Astrocyte of the spinal cord (primary cell): Measurements from ENCODE around the gene DPAGT1.

Experiments used
- DNase-seq: peaks from one replicate; pipeline ENCODE4 v3.0.0; 2011; ENCODE audit warnings: low read depth, low spot score
- H3K4me3 ChIP-seq: 2 replicates; pipeline ENCODE4 v1.5.1; 2011; ENCODE audit warnings: low read depth, mild to moderate bottlenecking, low read length, moderate library complexity
- in situ Hi-C: cut with HindIII; loops from 2 replicates; pipeline ENCODE4 v1.10.0; 2017; ENCODE audit warnings: low sequenced_read_pairs
- TF ChIP-seq, protein P1 (sequence below): IDR thresholded peaks from 2 replicates; pipeline ENCODE4 v1.5.1; 2012; ENCODE audit warnings: low read depth, mild to moderate bottlenecking, low read length, inconsistent platforms

DPAGT1 gene

DNA sequence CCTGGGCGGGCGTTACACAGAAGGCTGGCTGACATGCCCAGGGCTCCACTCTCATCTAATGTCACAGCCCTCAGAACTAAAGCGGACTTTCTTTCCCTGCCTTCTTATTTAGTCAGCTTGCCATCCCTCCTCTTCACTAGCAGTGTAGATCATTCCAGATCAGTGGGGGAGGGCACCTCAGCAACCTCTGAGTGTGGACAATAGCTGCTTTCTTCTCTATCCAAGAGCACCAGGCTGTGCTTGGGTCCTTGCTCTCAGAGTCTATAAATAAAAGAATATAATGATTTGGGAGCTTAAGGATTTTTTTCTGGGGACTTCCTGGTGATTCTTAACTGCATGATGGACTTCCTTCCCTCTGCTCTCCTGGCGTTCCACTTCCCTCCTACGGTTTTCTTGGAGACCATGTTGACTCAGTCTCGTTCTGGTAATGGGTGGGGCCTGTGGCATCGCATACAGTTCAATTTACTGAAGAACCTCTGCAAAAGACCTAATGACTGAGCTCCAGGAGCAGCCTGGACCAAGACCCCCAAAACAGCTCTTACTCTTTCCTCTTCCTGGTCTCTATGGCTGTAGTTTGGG is 19.9 kb downstream of the DPAGT1 start:
- DNase-seq = no peak
- TF ChIP-seq, protein P1, sequence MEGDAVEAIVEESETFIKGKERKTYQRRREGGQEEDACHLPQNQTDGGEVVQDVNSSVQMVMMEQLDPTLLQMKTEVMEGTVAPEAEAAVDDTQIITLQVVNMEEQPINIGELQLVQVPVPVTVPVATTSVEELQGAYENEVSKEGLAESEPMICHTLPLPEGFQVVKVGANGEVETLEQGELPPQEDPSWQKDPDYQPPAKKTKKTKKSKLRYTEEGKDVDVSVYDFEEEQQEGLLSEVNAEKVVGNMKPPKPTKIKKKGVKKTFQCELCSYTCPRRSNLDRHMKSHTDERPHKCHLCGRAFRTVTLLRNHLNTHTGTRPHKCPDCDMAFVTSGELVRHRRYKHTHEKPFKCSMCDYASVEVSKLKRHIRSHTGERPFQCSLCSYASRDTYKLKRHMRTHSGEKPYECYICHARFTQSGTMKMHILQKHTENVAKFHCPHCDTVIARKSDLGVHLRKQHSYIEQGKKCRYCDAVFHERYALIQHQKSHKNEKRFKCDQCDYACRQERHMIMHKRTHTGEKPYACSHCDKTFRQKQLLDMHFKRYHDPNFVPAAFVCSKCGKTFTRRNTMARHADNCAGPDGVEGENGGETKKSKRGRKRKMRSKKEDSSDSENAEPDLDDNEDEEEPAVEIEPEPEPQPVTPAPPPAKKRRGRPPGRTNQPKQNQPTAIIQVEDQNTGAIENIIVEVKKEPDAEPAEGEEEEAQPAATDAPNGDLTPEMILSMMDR = no peak
- in situ Hi-C loops = no loop called here
- H3K4me3 ChIP-seq = no peak overlapping the region

DNA sequence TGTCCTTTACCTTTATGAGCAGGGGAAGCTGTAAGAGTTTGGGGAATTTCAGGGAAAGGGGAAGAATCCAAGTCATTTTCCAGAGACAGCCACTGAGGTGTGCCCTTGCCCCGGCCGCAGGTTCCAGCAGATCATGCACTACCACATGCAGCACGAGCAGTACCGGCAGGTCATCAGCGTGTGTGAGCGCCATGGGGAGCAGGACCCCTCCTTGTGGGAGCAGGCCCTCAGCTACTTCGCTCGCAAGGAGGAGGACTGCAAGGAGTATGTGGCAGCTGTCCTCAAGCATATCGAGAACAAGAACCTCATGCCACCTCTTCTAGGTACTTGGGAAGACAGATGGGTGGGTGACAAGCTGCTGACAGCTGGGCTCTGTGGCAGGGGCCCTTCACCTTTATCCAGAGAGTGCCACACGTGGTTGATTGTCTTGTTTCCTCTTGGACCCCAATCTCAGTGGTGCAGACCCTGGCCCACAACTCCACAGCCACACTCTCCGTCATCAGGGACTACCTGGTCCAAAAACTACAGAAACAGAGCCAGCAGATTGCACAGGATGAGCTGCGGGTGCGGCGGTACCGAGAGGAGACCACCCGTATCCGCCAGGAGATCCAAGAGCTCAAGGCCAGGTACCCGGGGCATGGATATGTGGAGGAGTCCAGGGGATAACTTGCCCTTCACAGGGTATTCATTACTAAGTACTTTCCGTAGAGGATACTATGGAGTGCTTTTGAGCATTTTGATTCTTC is 22.8 kb downstream of the DPAGT1 start:
- DNase-seq = no peak
- in situ Hi-C loops = no loop called here
- TF ChIP-seq, protein P1 = no peak
- no peak overlapping the region for H3K4me3 ChIP-seq

DNA sequence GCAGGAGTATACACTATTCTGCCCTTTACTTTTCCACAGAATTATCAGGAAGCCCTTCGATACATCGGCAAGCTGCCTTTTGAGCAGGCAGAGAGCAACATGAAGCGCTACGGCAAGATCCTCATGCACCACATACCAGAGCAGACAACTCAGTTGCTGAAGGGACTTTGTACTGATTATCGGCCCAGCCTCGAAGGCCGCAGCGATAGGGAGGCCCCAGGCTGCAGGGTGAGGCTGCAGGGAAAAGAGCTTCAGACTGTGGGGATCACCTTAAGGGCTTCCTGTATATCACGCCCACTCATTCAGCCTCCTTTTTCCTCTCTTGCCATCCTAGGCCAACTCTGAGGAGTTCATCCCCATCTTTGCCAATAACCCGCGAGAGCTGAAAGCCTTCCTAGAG is 23.8 kb downstream of the DPAGT1 start:
- H3K4me3 ChIP-seq = no peak overlapping the region
- no peak for DNase-seq
- TF ChIP-seq, protein P1 = no peak
- in situ Hi-C loops = no loop called here

DNA sequence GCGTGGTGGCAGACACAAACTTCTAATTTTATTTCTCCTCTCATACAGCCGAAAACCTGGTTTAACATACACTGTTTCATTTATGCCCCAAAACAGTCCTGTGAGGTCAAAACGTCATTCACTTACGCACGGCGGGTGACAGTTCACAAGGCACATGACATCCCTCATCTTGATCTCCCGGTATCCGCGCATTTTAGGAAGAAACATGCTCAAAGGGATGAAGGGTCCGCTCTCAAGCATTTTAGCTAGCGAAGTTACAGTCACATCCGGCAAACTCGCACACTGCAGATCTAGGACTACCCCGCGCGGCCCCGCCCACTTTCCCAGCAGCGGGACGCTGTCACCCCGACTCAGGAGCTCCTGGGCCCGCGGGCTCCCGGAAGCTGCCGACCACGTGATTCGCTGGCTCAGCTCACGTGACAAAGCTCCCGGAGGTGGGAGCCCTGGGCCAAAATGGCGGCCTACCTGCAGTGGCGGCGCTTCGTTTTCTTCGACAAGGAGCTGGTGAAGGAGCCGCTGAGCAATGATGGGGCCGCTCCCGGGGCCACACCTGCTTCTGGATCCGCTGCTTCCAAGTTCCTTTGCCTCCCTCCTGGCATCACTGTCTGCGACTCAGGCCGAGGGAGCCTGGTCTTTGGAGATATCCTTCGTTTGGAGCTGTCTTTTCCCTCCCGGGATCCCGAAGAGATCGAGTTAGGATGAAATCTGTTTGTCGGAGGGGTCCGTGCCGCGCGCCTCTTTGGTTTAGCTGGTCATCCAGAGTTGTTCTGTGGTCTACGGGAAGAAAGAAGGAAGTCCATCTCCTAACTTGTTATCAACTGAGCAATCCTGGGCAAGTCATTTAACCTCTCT is 34.1 kb downstream of the DPAGT1 start, which contains the start of gene VPS11:
VPS11 (plus strand) TSS at position 448 of the 852 bp plus-strand sequence; CDS start at position 454, 6 bp downstream.
- in situ Hi-C loops = no loop called here
- TF ChIP-seq, protein P1 = no peak
- peak within 1 kb of the TSS; percentile 99 for H3K4me3 ChIP-seq
- DNase-seq = peak; percentile 96

DNA sequence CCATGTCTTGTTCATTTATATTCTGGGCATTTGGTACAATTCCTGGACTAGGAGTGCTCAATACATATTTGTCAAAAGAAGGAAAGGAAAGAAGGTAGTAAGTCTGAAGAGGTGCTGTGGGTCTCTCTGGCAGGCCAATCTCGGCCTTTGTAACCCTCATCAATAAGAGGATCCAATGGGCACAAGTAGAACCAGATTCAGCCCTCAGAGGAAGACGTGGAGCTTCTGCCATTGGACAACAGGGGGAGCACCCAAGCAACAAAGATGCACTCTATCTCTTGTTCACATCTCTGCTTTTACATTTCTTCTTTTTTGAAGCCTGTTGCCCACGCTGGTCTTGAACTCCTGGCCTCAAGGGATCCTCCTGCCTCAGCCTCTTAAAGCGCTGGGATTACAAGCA is 36.3 kb downstream of the DPAGT1 start:
- TF ChIP-seq, protein P1 = peak; percentile 63
- DNase-seq = peak; percentile 35
- no peak overlapping the region for H3K4me3 ChIP-seq
- in situ Hi-C loops = no loop called here

DNA sequence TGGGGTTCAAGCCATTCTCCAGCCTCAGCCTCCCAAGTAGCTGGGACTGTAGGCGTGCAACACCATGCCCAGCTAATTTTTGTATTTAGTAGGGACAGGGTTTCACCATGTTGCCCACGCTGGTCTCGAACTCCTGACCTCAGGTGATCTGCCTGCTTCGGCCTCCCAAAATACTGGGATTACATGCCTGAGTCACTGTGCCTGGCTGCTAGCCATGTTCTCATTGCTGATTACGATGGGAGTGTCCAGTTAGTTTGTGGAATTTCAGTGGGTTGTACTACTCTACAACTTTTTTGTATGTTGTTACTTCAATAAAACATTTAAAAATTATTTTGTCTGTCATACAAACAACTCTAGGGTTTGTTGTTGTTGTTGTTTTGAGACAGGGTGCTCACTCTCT is 38.9 kb downstream of the DPAGT1 start:
- DNase-seq = peak; percentile 23
- in situ Hi-C loops = no loop called here
- TF ChIP-seq, protein P1 = no peak
- no peak overlapping the region for H3K4me3 ChIP-seq
